T-cell (primary cell): ENCODE results near the gene FBXL5. TPM values are rescaled to one million over a fixed set of nuclear protein-coding genes. Genes with fewer than 3 reads are reported as not detected.

ENCODE experiments used
- ATAC-seq, 4 experiments: fragments of 200-7000 bp in 3 of 4; fragments of 150-1000 bp in 1 of 4; cut with Tn5 transposase; replicated peaks in 1 of 4; 1 replicate in 3 of 4; 2 replicates in 1 of 4; pipeline ENCODE4 v1.10.0; 2021; ENCODE audit warnings: moderate library complexity in 3 of 4, mild to moderate bottlenecking in 2 of 4, moderate number of reproducible peaks in 1 of 4
- CTCF ChIA-PET, 2 donors: fragments of 300-600 bp; sonication (Branson Sonifier 250); formaldehyde crosslinking; loops; one replicate each; lab custom pipeline; 2022; ENCODE audit warnings: antibody characterized with exemption in 2 of 2; lab: Charles Lee
- POLR2A ChIA-PET, 2 donors: fragments of 300-600 bp; sonication (Branson Sonifier 250); formaldehyde crosslinking; loops; one replicate each; lab custom pipeline; 2022; ENCODE audit warnings: antibody characterized with exemption in 2 of 2; lab: Charles Lee
- DNase-seq, 35 experiments: peaks; one replicate each; pipeline versions ENCODE4 v3.0.0 to v3.0.0-alpha.2; 2013 to 2023
- H3K27ac ChIP-seq: one replicate; pipeline ENCODE4 v1.5.1; 2013; ENCODE audit warnings: low read length
- H3K27me3 ChIP-seq, 2 experiments: replicated peaks in 1 of 2; 1 replicate in 1 of 2; 2 replicates in 1 of 2; pipeline versions ENCODE4 v1.6.1 to v1.7.0; 2013; ENCODE audit warnings: low read length in 1 of 2, mixed read lengths in 1 of 2; ENCODE audit not compliant: control insufficient read depth in 2 of 2, insufficient read depth in 2 of 2; ENCODE audit errors: extremely low read depth in 1 of 2
- H3K36me3 ChIP-seq, 2 donors: 1 replicate in 1 of 2; 2 replicates in 1 of 2; pipeline versions ENCODE4 v1.6.1 to v1.7.0; 2013; ENCODE audit warnings: low read length in 1 of 2; ENCODE audit not compliant: control insufficient read depth in 2 of 2, insufficient read depth in 1 of 2; ENCODE audit errors: extremely low read depth in 1 of 2
- H3K4me1 ChIP-seq, 2 experiments: 1 replicate in 1 of 2; 2 replicates in 1 of 2; pipeline versions ENCODE4 v1.6.1 to v1.7.0; 2013; ENCODE audit warnings: low read length in 2 of 2, mixed read lengths in 1 of 2; ENCODE audit not compliant: insufficient read depth in 2 of 2, control insufficient read depth in 1 of 2; ENCODE audit errors: extremely low read depth in 1 of 2
- H3K4me3 ChIP-seq, 2 donors: 1 replicate in 1 of 2; 2 replicates in 1 of 2; pipeline versions ENCODE4 v1.5.1 to v1.7.0; 2013; ENCODE audit warnings: mild to moderate bottlenecking in 2 of 2, low read length in 1 of 2, moderate library complexity in 1 of 2; ENCODE audit not compliant: control insufficient read depth in 1 of 2; ENCODE audit errors: extremely low read depth in 1 of 2
- H3K9me3 ChIP-seq: 2 replicates; pipeline ENCODE4 v1.7.0; 2013
- H3K27ac Mint-ChIP-seq, 2 donors: one replicate each; pipeline ENCODE4 v1.8.0; 2020 to 2021; ENCODE audit warnings: mild to moderate bottlenecking in 2 of 2, mixed read lengths in 2 of 2
- H3K27me3 Mint-ChIP-seq, 2 donors: one replicate each; pipeline ENCODE4 v1.8.0; 2021 to 2022; ENCODE audit warnings: mixed read lengths in 2 of 2
- H3K36me3 Mint-ChIP-seq: one replicate; pipeline ENCODE4 v1.8.0; 2021; ENCODE audit warnings: mixed read lengths
- H3K4me1 Mint-ChIP-seq, 3 donors: one replicate each; pipeline ENCODE4 v1.8.0; 2020 to 2022; ENCODE audit warnings: mixed read lengths in 3 of 3, mild to moderate bottlenecking in 1 of 3
- H3K4me3 Mint-ChIP-seq, 3 donors: one replicate each; pipeline ENCODE4 v1.8.0; 2020 to 2022; ENCODE audit warnings: mild to moderate bottlenecking in 3 of 3, mixed read lengths in 3 of 3, moderate library complexity in 3 of 3
- H3K9me3 Mint-ChIP-seq, 3 donors: one replicate each; pipeline ENCODE4 v1.8.0; 2020 to 2022; ENCODE audit warnings: mixed read lengths in 3 of 3
- WGBS: methylation state at CpG from one replicate; pipeline ENCODE4 v1.1.5; 2013; ENCODE audit warnings: missing lambda C conversion rate; ENCODE audit not compliant: insufficient coverage; 5-methylcytosine and 5-hydroxymethylcytosine counted together
- total RNA-seq, 35 experiments: library from RNA in 6 of 35; stranded (reverse) in 6 of 35; fragments of 120-200 nt in 1 of 35; gene quantifications; one replicate each; pipeline versions ENCODE4 v1.2.1 to v1.2.4 and lab custom pipeline; 2013 to 2026

The FBXL5 gene
- total RNA-seq, 5 donors from 2014 or later (not counting 1 experiment from before 2014, with no cell fraction given): 40.2 to 64.6 (median 45.0) TPM

- POLR2A ChIA-PET: no interaction called here
- no peaks in the 10 kb centered on the region for H3K9me3 Mint-ChIP-seq
- H3K27ac Mint-ChIP-seq: no peak overlapping the region
- no peak overlapping the region for H3K27ac ChIP-seq
- H3K27me3 ChIP-seq: no peaks in the 10 kb centered on the region
- no peak overlapping the region for H3K4me3 ChIP-seq
- H3K36me3 Mint-ChIP-seq: peaks cover 10% of the 10 kb centered on the region
- no peaks in the 10 kb centered on the region for H3K9me3 ChIP-seq
- CTCF ChIA-PET: no interaction called here
- no peaks in the 10 kb centered on the region for H3K36me3 ChIP-seq
- no peak for ATAC-seq
- WGBS: no CpG with 5 or more reads among the region's 2 CpGs
- H3K4me1 Mint-ChIP-seq: no peaks in the 10 kb centered on the region
- no peak overlapping the region for H3K4me3 Mint-ChIP-seq
- no peaks in the 10 kb centered on the region for H3K27me3 Mint-ChIP-seq
- DNase-seq: no peak
- H3K4me1 ChIP-seq: no peaks in the 10 kb centered on the region
Observed at GRCh38 chr4:15585331-15585730, 69.8 kb downstream of the FBXL5 start.

GRCh38 chr4:15584785-15585184 is 70.4 kb downstream of the FBXL5 start:
- CTCF ChIA-PET: no interaction called here

GRCh38 chr4:15577508-15577907 is 77.6 kb downstream of the FBXL5 start:
- H3K4me1 Mint-ChIP-seq: no peaks in the 10 kb centered on the region
- CTCF ChIA-PET: no interaction called here
- H3K9me3 Mint-ChIP-seq: no peaks in the 10 kb centered on the region

More at GRCh38 chr4:15584785-15585184, 70.4 kb downstream of the FBXL5 start:
- Histone ChIP-seq H3K27ac (no peak overlapping the region), H3K4me1 (no peaks in the 10 kb centered on the region), H3K36me3 (no peaks in the 10 kb centered on the region), H3K27me3 (no peaks in the 10 kb centered on the region), H3K4me3 (no peak overlapping the region), H3K9me3 (no peaks in the 10 kb centered on the region)
- Mint-ChIP-seq H3K4me3 (no peak overlapping the region), H3K4me1 (no peaks in the 10 kb centered on the region), H3K27me3 (no peaks in the 10 kb centered on the region), H3K9me3 (no peaks in the 10 kb centered on the region), H3K27ac (no peak overlapping the region), H3K36me3 (peaks cover 10% of the 10 kb centered on the region)
- DNase-seq (no peak), ATAC-seq (no peak)
- WGBS: no CpG with 5 or more reads among the region's 1 CpG
- POLR2A ChIA-PET: no interaction called here

GRCh38 chr4:15575966-15576365 is 79.2 kb downstream of the FBXL5 start:
- ChIA-PET CTCF (no interaction called here), POLR2A (no interaction called here)
- no peak overlapping the region for H3K27ac Mint-ChIP-seq
- no peak overlapping the region for H3K4me3 ChIP-seq
- H3K4me1 ChIP-seq: no peaks in the 10 kb centered on the region
- peaks cover 4% of the 10 kb centered on the region for H3K36me3 Mint-ChIP-seq
- H3K36me3 ChIP-seq: no peaks in the 10 kb centered on the region
- H3K4me3 Mint-ChIP-seq: no peak overlapping the region
- no peak for ATAC-seq
- no peak for DNase-seq
- H3K9me3 ChIP-seq: no peaks in the 10 kb centered on the region
- H3K27me3 Mint-ChIP-seq: no peaks in the 10 kb centered on the region
- 100% methylated on average over 2 of the region's 2 CpGs for WGBS
- H3K27me3 ChIP-seq: no peaks in the 10 kb centered on the region
- H3K9me3 Mint-ChIP-seq: no peaks in the 10 kb centered on the region
- H3K4me1 Mint-ChIP-seq: no peaks in the 10 kb centered on the region
- no peak overlapping the region for H3K27ac ChIP-seq

More at GRCh38 chr4:15577508-15577907, 77.6 kb downstream of the FBXL5 start:
- Mint-ChIP-seq H3K4me3 (no peak overlapping the region), H3K27me3 (no peaks in the 10 kb centered on the region), H3K36me3 (peaks cover 4% of the 10 kb centered on the region), H3K27ac (no peak overlapping the region)
- H3K9me3 ChIP-seq: no peaks in the 10 kb centered on the region
- DNase-seq (no peak), ATAC-seq (no peak)
- no peaks in the 10 kb centered on the region for H3K36me3 ChIP-seq
- H3K27ac ChIP-seq: no peak overlapping the region
- H3K4me1 ChIP-seq: no peaks in the 10 kb centered on the region
- H3K27me3 ChIP-seq: no peaks in the 10 kb centered on the region
- H3K4me3 ChIP-seq: no peak overlapping the region
- POLR2A ChIA-PET: no interaction called here

GRCh38 chr4:15569746-15570145 is 85.4 kb downstream of the FBXL5 start:
- no peak overlapping the region for H3K4me3 Mint-ChIP-seq
- H3K4me1 Mint-ChIP-seq: no peaks in the 10 kb centered on the region
- no peaks in the 10 kb centered on the region for H3K27me3 Mint-ChIP-seq
- no peak overlapping the region for H3K27ac Mint-ChIP-seq
- ChIA-PET CTCF (no interaction called here), POLR2A (no interaction called here)
- Histone ChIP-seq H3K4me1 (no peaks in the 10 kb centered on the region), H3K4me3 (no peak overlapping the region), H3K27me3 (no peaks in the 10 kb centered on the region), H3K27ac (no peak overlapping the region), H3K36me3 (peaks cover 0 to 3% of the 10 kb centered on the region in 2 donors), H3K9me3 (no peaks in the 10 kb centered on the region)
- ATAC-seq: no peak
- peaks cover 44% of the 10 kb centered on the region for H3K36me3 Mint-ChIP-seq
- no peaks in the 10 kb centered on the region for H3K9me3 Mint-ChIP-seq
- DNase-seq: no peak
- 88% methylated on average over 3 of the region's 5 CpGs for WGBS

- H3K4me3 ChIP-seq: no peak overlapping the region
- no peaks in the 10 kb centered on the region for H3K9me3 ChIP-seq
- H3K36me3 Mint-ChIP-seq: peaks cover 46% of the 10 kb centered on the region
- H3K4me1 ChIP-seq: no peaks in the 10 kb centered on the region
- no peak overlapping the region for H3K4me3 Mint-ChIP-seq
- no peaks in the 10 kb centered on the region for H3K27me3 ChIP-seq
- ChIA-PET CTCF (no interaction called here), POLR2A (no interaction called here)
- no peaks in the 10 kb centered on the region for H3K9me3 Mint-ChIP-seq
- H3K27me3 Mint-ChIP-seq: no peaks in the 10 kb centered on the region
- ATAC-seq (no peak), DNase-seq (no peak)
- no peak overlapping the region for H3K27ac ChIP-seq
- H3K27ac Mint-ChIP-seq: no peak overlapping the region
- H3K4me1 Mint-ChIP-seq: no peaks in the 10 kb centered on the region
- peaks cover 0 to 3% of the 10 kb centered on the region in 2 donors for H3K36me3 ChIP-seq
Observed at GRCh38 chr4:15568821-15569220, 86.3 kb downstream of the FBXL5 start.

GRCh38 chr4:15563871-15564270 is 91.3 kb downstream of the FBXL5 start:
- Mint-ChIP-seq H3K9me3 (no peaks in the 10 kb centered on the region), H3K4me3 (no peak overlapping the region), H3K4me1 (peaks cover 0 to 2% (median 0%) of the 10 kb centered on the region in 3 donors), H3K27me3 (no peaks in the 10 kb centered on the region), H3K36me3 (peaks cover 49% of the 10 kb centered on the region), H3K27ac (no peak overlapping the region)
- no peak for DNase-seq
- H3K4me1 ChIP-seq: no peaks in the 10 kb centered on the region
- peaks cover 2 to 3% of the 10 kb centered on the region in 2 donors for H3K36me3 ChIP-seq
- no peaks in the 10 kb centered on the region for H3K27me3 ChIP-seq
- POLR2A ChIA-PET: interaction anchor here in 1 of 2 donors (0.6 kb wide), 1 partner anchor 249 kb away, joined by 3 read pairs; no protein-coding TSS in a partner anchor
- ATAC-seq: no peak
- WGBS: 100% methylated on average over 3 of the region's 6 CpGs
- H3K27ac ChIP-seq: no peak overlapping the region
- CTCF ChIA-PET: no interaction called here
- H3K4me3 ChIP-seq: no peak overlapping the region
- H3K9me3 ChIP-seq: no peaks in the 10 kb centered on the region
